ENCODE data around the gene TRIM66.

DNA sequence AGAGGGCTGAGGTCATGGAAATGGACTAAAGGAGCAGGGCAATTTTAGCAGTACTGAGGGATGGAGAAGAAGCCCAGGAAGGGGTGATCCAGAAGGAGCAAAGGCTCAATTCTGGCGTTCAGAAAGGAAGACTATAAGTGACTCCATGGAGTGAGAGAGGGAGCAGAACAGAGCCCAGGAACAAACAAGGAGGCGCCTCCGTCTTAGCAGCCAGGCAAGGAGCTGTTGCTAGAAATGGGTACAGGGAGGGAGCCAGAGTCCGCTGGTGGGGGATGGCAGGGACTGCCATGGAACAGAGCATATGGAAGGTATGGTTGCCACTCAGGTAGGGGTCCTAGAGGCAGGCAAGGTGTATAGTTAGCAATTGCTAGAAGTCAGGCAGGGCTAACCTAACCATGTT is 68.0 kb downstream of the TRIM66 start:
- TF ChIP-seq EZH2phosphoT487 (IDR thresholded peaks at IDR 0.05; ENCODE audit: insufficient read depth, low read depth): no peak
- no peak for TF ChIP-seq EZH2 (IDR thresholded peaks at IDR 0.05; ENCODE audit: insufficient read depth, poor library complexity, severe bottlenecking)
